Lower leg skin (tissue), 3 donors: ENCODE data around the gene INSC.

Source experiments
- CTCF ChIP-seq, 3 donors: fragments of 450-650 bp; IDR thresholded peaks; one replicate each; pipeline ENCODE4 v1.5.1; 2016; ENCODE audit warnings: antibody characterized with exemption in 3 of 3, mild to moderate bottlenecking in 3 of 3, moderate library complexity in 2 of 3
- POLR2A ChIP-seq, 2 donors: fragments of 450-650 bp; IDR thresholded peaks; one replicate each; pipeline ENCODE4 v1.6.1; 2016 to 2017; ENCODE audit warnings: antibody characterized with exemption in 2 of 2, mild to moderate bottlenecking in 1 of 2, moderate library complexity in 1 of 2

- TF ChIP-seq CTCF (IDR thresholded peaks at IDR 0.05) (no peak), POLR2A (IDR thresholded peaks at IDR 0.05) (no peak)
These were observed 77.4 kb downstream of the INSC start for GRCh38 chr11:15192005-15192556.
